Testis (tissue), 2 donors: ENCODE results near the gene GGT1.
"Not testable (repeated sequence)": the region's sequence is repeated elsewhere in the genome, so short reads cannot be mapped to it uniquely, and the experiment has no call there.

Experiments
- POLR2A ChIP-seq: fragments of 450-650 bp; IDR thresholded peaks from one replicate; pipeline ENCODE4 v1.6.1; 2017; ENCODE audit warnings: antibody characterized with exemption, mild to moderate bottlenecking, moderate library complexity
- TF ChIP-seq, protein P1 (sequence below), 3 experiments: fragments of 450-650 bp in 2 of 3; fragments of 200-600 bp in 1 of 3; sonication (generic) in 1 of 3; IDR thresholded peaks; one replicate each; pipeline ENCODE4 v1.5.1; 2016 to 2019; ENCODE audit warnings: antibody characterized with exemption in 3 of 3, mild to moderate bottlenecking in 2 of 3, moderate library complexity in 1 of 3

DNA sequence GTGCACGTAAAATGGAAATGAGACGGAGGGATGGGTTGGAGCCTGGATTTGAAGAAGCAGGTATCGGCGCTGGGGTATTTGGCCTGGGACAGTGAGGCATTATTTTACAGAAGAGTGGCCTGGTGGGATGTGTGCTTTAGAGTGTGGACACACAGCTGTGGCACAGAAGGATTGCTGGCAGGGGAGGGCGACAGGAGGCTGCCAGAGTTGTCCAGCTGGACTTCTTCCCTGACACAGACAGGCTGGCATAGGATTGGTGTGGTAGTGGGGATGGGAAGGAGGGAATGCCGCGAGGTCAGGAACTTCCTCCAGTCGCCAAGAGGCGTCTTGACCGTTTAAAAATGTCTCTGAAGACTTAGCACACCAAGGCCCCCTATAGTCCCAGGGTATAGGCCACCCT lies 64.9 kb downstream of the GGT1 start:
- TF ChIP-seq, protein P1, sequence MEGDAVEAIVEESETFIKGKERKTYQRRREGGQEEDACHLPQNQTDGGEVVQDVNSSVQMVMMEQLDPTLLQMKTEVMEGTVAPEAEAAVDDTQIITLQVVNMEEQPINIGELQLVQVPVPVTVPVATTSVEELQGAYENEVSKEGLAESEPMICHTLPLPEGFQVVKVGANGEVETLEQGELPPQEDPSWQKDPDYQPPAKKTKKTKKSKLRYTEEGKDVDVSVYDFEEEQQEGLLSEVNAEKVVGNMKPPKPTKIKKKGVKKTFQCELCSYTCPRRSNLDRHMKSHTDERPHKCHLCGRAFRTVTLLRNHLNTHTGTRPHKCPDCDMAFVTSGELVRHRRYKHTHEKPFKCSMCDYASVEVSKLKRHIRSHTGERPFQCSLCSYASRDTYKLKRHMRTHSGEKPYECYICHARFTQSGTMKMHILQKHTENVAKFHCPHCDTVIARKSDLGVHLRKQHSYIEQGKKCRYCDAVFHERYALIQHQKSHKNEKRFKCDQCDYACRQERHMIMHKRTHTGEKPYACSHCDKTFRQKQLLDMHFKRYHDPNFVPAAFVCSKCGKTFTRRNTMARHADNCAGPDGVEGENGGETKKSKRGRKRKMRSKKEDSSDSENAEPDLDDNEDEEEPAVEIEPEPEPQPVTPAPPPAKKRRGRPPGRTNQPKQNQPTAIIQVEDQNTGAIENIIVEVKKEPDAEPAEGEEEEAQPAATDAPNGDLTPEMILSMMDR (IDR thresholded peaks at IDR 0.05), result not testable (repeated sequence)
- not testable (repeated sequence) for TF ChIP-seq POLR2A
